ENCODE measurements around the gene INPP5B. TPM values are rescaled to one million over a fixed set of nuclear protein-coding genes. Genes with fewer than 3 reads are reported as not detected.
A peak's percentile ranks its signal among the peaks of the same experiment; 100 is the strongest.

The INPP5B gene
- total and polyA plus RNA-seq, 8 donors = 7.2 to 56.7 (median 9.5) TPM

DNA sequence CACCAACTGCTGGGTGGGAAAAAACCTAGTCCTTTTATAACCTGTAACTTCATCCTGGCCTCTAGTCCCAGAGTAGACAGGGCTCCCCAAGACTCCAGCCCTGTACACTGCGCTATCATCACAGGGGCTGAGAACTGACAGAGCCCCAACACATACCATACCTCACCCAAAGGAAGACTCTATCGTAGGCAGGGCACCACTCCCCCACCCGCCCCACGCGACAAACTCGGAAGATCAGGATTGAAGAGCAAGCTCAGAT lies 15.8 kb downstream of the INPP5B start:
- peak overlapping the region; percentile 77 to 89 (median 86) for H3K4me3 ChIP-seq
- no peak for DNase-seq
- WGBS, 5 donors = 0 to 22% (median 11%) methylated on average over 3 to 6 of the region's 6 CpGs
- peak overlapping the region in 4 of 5 donors; percentile 75 to 84 (median 79) for H3K27ac ChIP-seq
- TF ChIP-seq, protein P1, sequence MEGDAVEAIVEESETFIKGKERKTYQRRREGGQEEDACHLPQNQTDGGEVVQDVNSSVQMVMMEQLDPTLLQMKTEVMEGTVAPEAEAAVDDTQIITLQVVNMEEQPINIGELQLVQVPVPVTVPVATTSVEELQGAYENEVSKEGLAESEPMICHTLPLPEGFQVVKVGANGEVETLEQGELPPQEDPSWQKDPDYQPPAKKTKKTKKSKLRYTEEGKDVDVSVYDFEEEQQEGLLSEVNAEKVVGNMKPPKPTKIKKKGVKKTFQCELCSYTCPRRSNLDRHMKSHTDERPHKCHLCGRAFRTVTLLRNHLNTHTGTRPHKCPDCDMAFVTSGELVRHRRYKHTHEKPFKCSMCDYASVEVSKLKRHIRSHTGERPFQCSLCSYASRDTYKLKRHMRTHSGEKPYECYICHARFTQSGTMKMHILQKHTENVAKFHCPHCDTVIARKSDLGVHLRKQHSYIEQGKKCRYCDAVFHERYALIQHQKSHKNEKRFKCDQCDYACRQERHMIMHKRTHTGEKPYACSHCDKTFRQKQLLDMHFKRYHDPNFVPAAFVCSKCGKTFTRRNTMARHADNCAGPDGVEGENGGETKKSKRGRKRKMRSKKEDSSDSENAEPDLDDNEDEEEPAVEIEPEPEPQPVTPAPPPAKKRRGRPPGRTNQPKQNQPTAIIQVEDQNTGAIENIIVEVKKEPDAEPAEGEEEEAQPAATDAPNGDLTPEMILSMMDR (IDR thresholded peaks at IDR 0.05) = no peak
- no peak for TF ChIP-seq EP300 (IDR thresholded peaks at IDR 0.05)
- TF ChIP-seq POLR2AphosphoS5 (IDR thresholded peaks at IDR 0.05) = no peak
- TF ChIP-seq POLR2A (IDR thresholded peaks at IDR 0.05) = no peak
- peaks cover 5 to 35% (median 30%) of the 10 kb centered on the region in 4 donors for H3K36me3 ChIP-seq
- no peaks in the 10 kb centered on the region for H3K27me3 ChIP-seq
- intact Hi-C loops (cut with DNase I; ENCODE audit: low total_unique reads) = no loop called here
- H3K4me1 ChIP-seq = peaks cover 20 to 42% (median 30%) of the 10 kb centered on the region in 4 donors
- H3K9me3 ChIP-seq = no peaks in the 10 kb centered on the region

DNA sequence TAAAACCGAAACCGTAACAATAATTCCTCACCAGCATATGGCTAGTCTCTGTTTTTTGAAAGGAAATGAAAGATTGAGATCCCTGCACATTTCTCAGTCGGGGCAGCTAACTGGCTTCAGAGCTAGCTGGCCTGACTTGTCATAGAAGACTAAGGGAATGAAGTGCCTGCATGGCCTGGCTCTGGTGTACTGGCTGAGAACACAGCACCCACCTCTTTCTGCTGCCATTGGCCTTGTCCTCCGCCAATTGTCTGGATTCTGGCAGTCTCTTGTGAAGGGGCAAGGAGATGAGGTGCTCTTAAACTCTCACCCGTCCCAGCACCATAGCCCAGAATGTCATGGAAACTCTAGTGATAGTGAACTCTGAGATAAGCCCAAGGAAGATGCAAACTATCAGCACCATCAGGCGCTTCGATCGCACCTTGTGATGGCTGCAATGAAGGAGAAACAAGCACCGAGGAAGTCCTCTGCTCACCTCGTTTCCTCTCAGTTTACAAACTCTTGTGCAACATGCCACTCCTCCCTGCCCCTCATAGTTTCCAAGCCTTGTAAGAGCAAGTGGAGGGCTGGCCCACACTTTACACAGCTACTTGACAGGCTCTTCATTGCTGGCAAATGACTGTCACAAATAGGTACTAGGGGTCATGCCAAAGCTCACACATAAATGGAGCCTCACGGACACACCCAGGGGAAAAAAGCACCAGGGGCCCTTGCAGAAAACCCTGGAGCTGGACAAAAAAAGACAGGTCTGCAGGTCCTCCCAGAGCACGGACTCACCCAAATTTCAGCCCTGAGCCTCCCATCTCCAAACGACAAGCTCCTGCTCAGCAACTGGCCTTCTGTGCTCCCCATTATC lies 16.4 kb downstream of the INPP5B start:
- peak in 1 of 2 donors; percentile 55 for DNase-seq
- no peak for TF ChIP-seq POLR2A (IDR thresholded peaks at IDR 0.05)
- no peak for TF ChIP-seq POLR2AphosphoS5 (IDR thresholded peaks at IDR 0.05)
- TF ChIP-seq, protein P1 (IDR thresholded peaks at IDR 0.05) = no peak
- TF ChIP-seq EP300 (IDR thresholded peaks at IDR 0.05) = no peak
- H3K27ac ChIP-seq = peak overlapping the region in 3 of 5 donors; percentile 14 to 84 (median 82)
- H3K9me3 ChIP-seq = no peaks in the 10 kb centered on the region
- H3K36me3 ChIP-seq = peaks cover 3 to 30% (median 24%) of the 10 kb centered on the region in 4 donors
- 63 to 68% (median 65%) methylated on average over 13 of the region's 13 CpGs for WGBS, 5 donors
- H3K4me1 ChIP-seq = peaks cover 20 to 47% (median 35%) of the 10 kb centered on the region in 4 donors
- peak overlapping the region; percentile 77 to 89 (median 86) for H3K4me3 ChIP-seq
- intact Hi-C loops (cut with DNase I; ENCODE audit: low total_unique reads) = no loop called here
- no peaks in the 10 kb centered on the region for H3K27me3 ChIP-seq

DNA sequence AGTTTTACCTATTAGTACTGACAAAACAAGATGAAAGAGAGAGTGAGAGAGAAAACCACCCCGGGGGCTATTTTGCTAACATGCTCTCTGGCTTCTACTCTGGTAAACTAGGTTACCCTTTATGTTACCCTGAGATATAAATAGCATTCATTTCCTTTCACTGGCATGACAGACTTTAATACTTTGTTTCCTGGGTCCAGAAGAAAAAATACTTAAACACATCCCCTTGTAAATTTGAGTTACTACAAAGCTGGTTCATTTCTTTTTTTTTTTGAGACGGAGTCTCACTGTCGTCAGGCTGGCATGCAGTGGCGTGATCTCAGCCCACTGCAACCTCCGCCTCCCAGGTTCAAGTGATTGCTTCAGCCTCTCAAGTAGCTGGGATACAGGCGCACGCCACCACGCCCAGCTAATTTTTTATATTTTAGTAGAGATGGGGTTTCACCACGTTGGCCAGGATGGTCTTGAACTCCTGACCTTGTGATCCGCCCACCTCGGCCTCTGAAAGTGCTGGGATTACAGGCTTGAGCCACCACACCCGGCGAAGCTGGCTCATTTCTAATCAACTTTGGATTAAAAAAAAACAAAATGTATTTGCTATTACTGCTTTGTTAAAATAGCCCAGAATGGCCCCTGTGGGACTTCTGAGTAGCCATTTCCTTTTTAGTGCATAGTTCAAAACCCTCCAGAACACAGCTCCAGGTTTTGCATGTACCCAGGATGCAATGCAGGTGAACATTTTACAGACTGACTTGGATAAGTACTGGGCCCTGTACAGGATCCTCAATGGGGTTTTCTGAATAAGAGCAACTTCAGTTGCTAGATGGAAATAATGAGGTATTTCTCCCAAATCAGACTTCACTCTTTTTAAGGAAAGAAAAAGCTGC lies 20.6 kb downstream of the INPP5B start:
- peak in 1 of 2 donors; percentile 16 for DNase-seq
- H3K36me3 ChIP-seq = peaks cover 0 to 47% (median 20%) of the 10 kb centered on the region in 4 donors
- no peaks in the 10 kb centered on the region for H3K27me3 ChIP-seq
- TF ChIP-seq EP300 (IDR thresholded peaks at IDR 0.05) (no peak), POLR2A (IDR thresholded peaks at IDR 0.05) (no peak), POLR2AphosphoS5 (IDR thresholded peaks at IDR 0.05) (no peak)
- TF ChIP-seq, protein P1 (IDR thresholded peaks at IDR 0.05) = no peak
- intact Hi-C loops (cut with DNase I; ENCODE audit: low total_unique reads) = no loop called here
- peaks cover 20 to 49% (median 36%) of the 10 kb centered on the region in 4 donors for H3K4me1 ChIP-seq
- WGBS, 5 donors = 54 to 73% (median 64%) methylated on average over 13 of the region's 13 CpGs
- no peaks in the 10 kb centered on the region for H3K9me3 ChIP-seq
- H3K27ac ChIP-seq = peak overlapping the region in 2 of 5 donors; percentile 8 to 45
- H3K4me3 ChIP-seq = no peak overlapping the region

DNA sequence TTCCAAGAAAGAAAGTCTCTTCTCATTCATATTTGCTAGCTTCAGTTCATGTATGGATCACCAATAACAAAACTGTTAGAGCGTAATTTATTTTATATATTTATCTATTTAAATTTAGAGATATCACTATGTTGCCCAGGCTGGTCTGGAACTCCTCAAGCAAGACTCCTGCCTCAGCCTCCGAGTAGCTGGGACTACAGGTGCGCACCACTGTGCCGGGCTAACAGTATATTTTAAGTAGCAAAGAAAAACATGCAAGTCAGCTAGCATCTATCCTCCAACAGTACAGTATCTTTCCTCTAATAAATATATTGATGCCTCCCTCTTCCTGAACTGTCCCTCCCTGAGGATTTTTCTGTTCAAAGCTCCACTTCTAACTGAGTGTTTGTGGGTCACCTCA lies 21.5 kb downstream of the INPP5B start:
- TF ChIP-seq, protein P1 (IDR thresholded peaks at IDR 0.05) = no peak
- TF ChIP-seq POLR2A (IDR thresholded peaks at IDR 0.05) = no peak
- intact Hi-C loops (cut with DNase I; ENCODE audit: low total_unique reads) = no loop called here
- H3K27ac ChIP-seq = peak overlapping the region in 1 of 5 donors; percentile 45

More for the DNA sequence above, 21.5 kb downstream of the INPP5B start:
- peaks cover 11 to 47% (median 27%) of the 10 kb centered on the region in 4 donors for H3K4me1 ChIP-seq
- H3K4me3 ChIP-seq = no peak overlapping the region
- DNase-seq = no peak
- no peaks in the 10 kb centered on the region for H3K27me3 ChIP-seq
- WGBS, 5 donors = 69 to 94% (median 81%) methylated on average over 4 of the region's 4 CpGs
- H3K9me3 ChIP-seq = no peaks in the 10 kb centered on the region
- H3K36me3 ChIP-seq = peaks cover 0 to 52% (median 25%) of the 10 kb centered on the region in 4 donors
